HEK293 (cell line): ENCODE data around the gene HSD17B7.
A peak's percentile ranks its signal among the peaks of the same experiment; 100 is the strongest.

Experiments
- EGR2 ChIP-seq: fragments of 450-650 bp; formaldehyde crosslinking; IDR thresholded peaks from 2 replicates; pipeline ENCODE4 v1.5.1; 2016; ENCODE audit warnings: low read depth, missing biosample characterization, missing genetic modification characterization
- ELK4 ChIP-seq: IDR thresholded peaks from 2 replicates; pipeline ENCODE4 v1.6.1; 2011; ENCODE audit warnings: mild to moderate bottlenecking, low read depth, low read length, borderline replicate concordance
- HOXD13 ChIP-seq: sonication (generic); formaldehyde crosslinking; IDR thresholded peaks from 2 replicates; pipeline ENCODE4 v1.8.0; 2022; ENCODE audit warnings: missing genetic modification reagents, borderline replicate concordance
- OSR2 ChIP-seq: fragments of 450-650 bp; formaldehyde crosslinking; IDR thresholded peaks from 2 replicates; pipeline ENCODE4 v1.5.1; 2016; ENCODE audit warnings: missing biosample characterization, missing genetic modification characterization
- REST ChIP-seq: fragments of 450-650 bp; formaldehyde crosslinking; IDR thresholded peaks from 2 replicates; pipeline ENCODE4 v1.5.1; 2016; ENCODE audit warnings: missing biosample characterization, missing genetic modification characterization
- SALL2 ChIP-seq: fragments of 450-650 bp; formaldehyde crosslinking; IDR thresholded peaks from 2 replicates; pipeline ENCODE4 v1.5.0; 2017; ENCODE audit warnings: missing biosample characterization, mild to moderate bottlenecking, missing genetic modification characterization, borderline replicate concordance
- ZBTB17 ChIP-seq: fragments of 450-650 bp; formaldehyde crosslinking; IDR thresholded peaks from 2 replicates; pipeline ENCODE4 v1.5.1; 2016; ENCODE audit warnings: missing biosample characterization, missing genetic modification characterization
- ZBTB44 ChIP-seq: fragments of 450-650 bp; IDR thresholded peaks from 2 replicates; pipeline ENCODE4 v1.5.1; 2018; ENCODE audit warnings: missing biosample characterization, mild to moderate bottlenecking, missing genetic modification characterization
- ZFP37 ChIP-seq: fragments of 450-650 bp; formaldehyde crosslinking; IDR thresholded peaks from 2 replicates; pipeline ENCODE4 v1.5.1; 2016; ENCODE audit warnings: missing biosample characterization, missing genetic modification characterization
- ZNF112 ChIP-seq: fragments of 450-650 bp; formaldehyde crosslinking; IDR thresholded peaks from 2 replicates; pipeline ENCODE4 v1.5.0; 2017; ENCODE audit warnings: missing biosample characterization, missing genetic modification characterization
- ZNF114 ChIP-seq: fragments of 450-650 bp; formaldehyde crosslinking; IDR thresholded peaks from 2 replicates; pipeline ENCODE4 v1.5.0; 2017; ENCODE audit warnings: missing biosample characterization, missing genetic modification characterization
- ZNF132 ChIP-seq: fragments of 450-650 bp; formaldehyde crosslinking; IDR thresholded peaks from 2 replicates; pipeline ENCODE4 v1.5.1; 2017; ENCODE audit warnings: missing biosample characterization, missing genetic modification characterization, borderline replicate concordance
- ZNF23 ChIP-seq: fragments of 450-650 bp; formaldehyde crosslinking; IDR thresholded peaks from 2 replicates; pipeline ENCODE4 v1.5.1; 2016; ENCODE audit warnings: missing biosample characterization, missing genetic modification characterization, borderline replicate concordance
- ZNF239 ChIP-seq: fragments of 450-650 bp; formaldehyde crosslinking; IDR thresholded peaks from 2 replicates; pipeline ENCODE4 v1.5.1; 2016; ENCODE audit warnings: missing biosample characterization, missing genetic modification characterization
- ZNF366 ChIP-seq: fragments of 450-650 bp; formaldehyde crosslinking; conservative IDR thresholded peaks from 2 replicates; pipeline ENCODE4 v1.5.1; 2016; ENCODE audit warnings: missing biosample characterization, missing genetic modification characterization
- ZNF416 ChIP-seq: fragments of 450-650 bp; formaldehyde crosslinking; IDR thresholded peaks from 2 replicates; pipeline ENCODE4 v1.5.1; 2016; ENCODE audit warnings: missing biosample characterization, missing genetic modification characterization
- ZNF510 ChIP-seq: fragments of 450-650 bp; formaldehyde crosslinking; IDR thresholded peaks from 2 replicates; pipeline ENCODE4 v1.5.1; 2018; ENCODE audit warnings: mild to moderate bottlenecking, missing genetic modification characterization, missing biosample characterization; ENCODE audit not compliant: insufficient replicate concordance
- ZNF529 ChIP-seq: fragments of 450-650 bp; formaldehyde crosslinking; IDR thresholded peaks from 2 replicates; pipeline ENCODE4 v1.5.1; 2017; ENCODE audit warnings: missing genetic modification characterization, missing biosample characterization; ENCODE audit not compliant: insufficient replicate concordance
- ZNF548 ChIP-seq: fragments of 450-650 bp; formaldehyde crosslinking; IDR thresholded peaks from 2 replicates; pipeline ENCODE4 v1.5.1; 2016; ENCODE audit warnings: missing biosample characterization, missing genetic modification characterization
- ZNF624 ChIP-seq: fragments of 450-650 bp; formaldehyde crosslinking; IDR thresholded peaks from 2 replicates; pipeline ENCODE4 v1.5.1; 2017; ENCODE audit warnings: missing biosample characterization, missing genetic modification characterization
- ZNF777 ChIP-seq: fragments of 450-650 bp; formaldehyde crosslinking; IDR thresholded peaks from 2 replicates; pipeline ENCODE4 v1.5.1; 2017; ENCODE audit warnings: missing biosample characterization, missing genetic modification characterization, borderline replicate concordance
- ZSCAN30 ChIP-seq: fragments of 450-650 bp; IDR thresholded peaks from 2 replicates; pipeline ENCODE4 v1.5.1; 2018; ENCODE audit warnings: missing biosample characterization, mild to moderate bottlenecking, missing genetic modification characterization, moderate library complexity
- ZSCAN4 ChIP-seq: fragments of 450-650 bp; formaldehyde crosslinking; IDR thresholded peaks from 2 replicates; pipeline ENCODE4 v1.5.1; 2017; ENCODE audit warnings: missing biosample characterization, missing genetic modification characterization

The HSD17B7 gene

GRCh38 chr1:162822391-162823200 lies 32.1 kb downstream of the HSD17B7 start (continued):
- no peak for TF ChIP-seq ZNF132
- no peak for TF ChIP-seq SALL2 (tag by site-specific recombination)
- TF ChIP-seq EGR2 = peak; percentile 54; the same call in 1 of the 2 replicates
- no peak for TF ChIP-seq ZNF624
- no peak for TF ChIP-seq ELK4
- no peak for TF ChIP-seq HOXD13 (CRISPR knock-in tag)
- no peak for TF ChIP-seq ZBTB44 (tag by site-specific recombination)
- TF ChIP-seq ZSCAN4 (tag by site-specific recombination) = no peak
- TF ChIP-seq ZNF548 (tag by site-specific recombination) = no peak
- no peak for TF ChIP-seq ZNF114 (tag by site-specific recombination)
- TF ChIP-seq OSR2 (tag by site-specific recombination) = no peak
- TF ChIP-seq ZNF777 (tag by site-specific recombination) = no peak
- TF ChIP-seq ZNF510 = no peak
- TF ChIP-seq ZNF366 (tag by site-specific recombination) = no peak
- TF ChIP-seq ZFP37 (tag by site-specific recombination) = no peak; the same call in 1 of the 2 replicates
- TF ChIP-seq REST = no peak
- no peak for TF ChIP-seq ZSCAN30 (tag by site-specific recombination)
- TF ChIP-seq ZNF112 = no peak
- TF ChIP-seq ZNF23 (tag by site-specific recombination) = no peak
- no peak for TF ChIP-seq ZNF416
- TF ChIP-seq ZNF529 (tag by site-specific recombination) = no peak
- peak; percentile 95 for TF ChIP-seq ZBTB17 (tag by site-specific recombination)
- no peak for TF ChIP-seq ZNF239 (tag by site-specific recombination)
- TF ChIP-seq, all 188 proteins: peak for 33
